Peyer's patch (tissue), 4 donors: ENCODE measurements around the gene LYSMD1. TPM values are rescaled to one million over a fixed set of nuclear protein-coding genes. Genes with fewer than 3 reads are reported as not detected.
A peak's percentile ranks its signal among the peaks of the same experiment; 100 is the strongest.
"Not testable (repeated sequence)": the region's sequence is repeated elsewhere in the genome, so short reads cannot be mapped to it uniquely, and the experiment has no call there.

ENCODE experiments used
- DNase-seq, 3 donors: peaks; one replicate each; pipeline ENCODE4 v3.0.0-alpha.2; 2017 to 2019
- H3K27ac ChIP-seq, 4 donors: fragments of 200-600 bp; sonication (generic); one replicate each; pipeline ENCODE4 v1.5.1; 2016 to 2019
- H3K27me3 ChIP-seq, 2 donors: fragments of 200-600 bp; sonication (generic); one replicate each; pipeline ENCODE4 v1.5.1; 2019
- H3K36me3 ChIP-seq, 3 donors: fragments of 200-600 bp; sonication (generic); one replicate each; pipeline ENCODE4 v1.5.1; 2016 to 2019
- H3K4me1 ChIP-seq, 4 donors: fragments of 200-600 bp; sonication (generic); one replicate each; pipeline ENCODE4 v1.5.1; 2016 to 2019
- H3K4me3 ChIP-seq, 4 donors: fragments of 200-600 bp; sonication (generic); 1 replicate in 3 of 4; 2 replicates in 1 of 4; pipeline ENCODE4 v1.5.1; 2016 to 2019; ENCODE audit warnings: mild to moderate bottlenecking in 1 of 4
- H3K9me3 ChIP-seq, 4 donors: fragments of 200-600 bp; sonication (generic); one replicate each; pipeline ENCODE4 v1.5.1; 2016 to 2019; ENCODE audit warnings: mild to moderate bottlenecking in 1 of 4
- CTCF ChIP-seq, 6 experiments: fragments of 450-650 bp in 4 of 6; fragments of 200-600 bp in 2 of 6; sonication (generic) in 1 of 6; IDR thresholded peaks; one replicate each; pipeline ENCODE4 v1.5.1; 2017 to 2019; ENCODE audit warnings: antibody characterized with exemption in 6 of 6, mild to moderate bottlenecking in 3 of 6, moderate library complexity in 1 of 6
- POLR2A ChIP-seq, 2 donors: fragments of 450-650 bp; IDR thresholded peaks; one replicate each; pipeline ENCODE4 v1.5.1; 2017; ENCODE audit warnings: antibody characterized with exemption in 2 of 2, mild to moderate bottlenecking in 2 of 2, moderate library complexity in 2 of 2
- total RNA-seq, 4 donors: library from RNA; depleted of rRNA; stranded (reverse); fragments of >200 nt; gene quantifications; one replicate each; pipeline ENCODE4 v1.1.0, GENCODE V29; 2016

LYSMD1 gene, protein sequence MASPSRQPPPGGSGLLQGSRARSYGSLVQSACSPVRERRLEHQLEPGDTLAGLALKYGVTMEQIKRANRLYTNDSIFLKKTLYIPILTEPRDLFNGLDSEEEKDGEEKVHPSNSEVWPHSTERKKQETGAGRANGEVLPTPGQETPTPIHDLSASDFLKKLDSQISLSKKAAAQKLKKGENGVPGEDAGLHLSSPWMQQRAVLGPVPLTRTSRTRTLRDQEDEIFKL
- total RNA-seq = 10 to 100 TPM in 2 of 4 donors, 1 to 10 TPM in 2; 6.0 to 11.7 (median 10.2) TPM

DNA sequence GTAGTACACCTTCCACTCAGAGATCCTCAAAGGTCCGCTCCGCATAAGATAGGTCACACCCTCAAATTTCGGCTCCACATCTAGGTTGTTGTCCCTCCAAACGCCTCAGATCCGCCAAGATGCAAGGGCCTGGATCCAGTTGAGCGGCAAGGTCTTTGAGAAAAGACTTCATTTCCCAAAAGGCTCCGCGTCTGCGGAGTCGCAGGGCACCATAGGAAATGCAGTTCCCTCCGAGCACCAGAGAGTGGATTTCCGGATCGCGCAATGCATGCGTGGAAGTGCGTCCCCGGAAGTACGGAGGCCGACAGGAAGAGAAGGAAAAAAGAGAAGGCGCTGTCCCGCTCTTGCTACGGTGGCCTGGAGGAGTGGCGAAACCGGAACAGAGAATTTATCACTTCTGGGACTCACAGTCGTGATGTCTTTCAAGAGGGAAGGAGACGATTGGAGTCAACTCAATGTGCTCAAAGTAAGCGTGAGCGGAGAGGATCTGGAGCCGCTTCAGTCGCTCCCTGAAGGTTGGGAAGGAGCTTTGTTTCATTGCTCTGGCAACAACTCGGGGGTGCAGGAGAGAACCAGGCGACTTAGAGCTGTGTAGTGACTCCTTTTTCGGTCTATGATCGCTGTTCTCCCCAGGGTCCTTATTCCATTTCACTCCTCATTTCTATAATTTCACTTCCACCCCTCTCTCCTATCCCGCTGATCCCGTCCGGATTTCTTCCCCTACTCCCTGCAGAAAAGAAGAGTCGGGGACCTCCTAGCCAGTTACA lies at the start of gene LYSMD1, which contains the start of gene SCNM1:
TSS of gene LYSMD1 (minus strand) at position 165 of the 767 bp plus-strand sequence. CDS start 644 bp downstream, outside the sequence.
TSS of gene SCNM1 (plus strand) at position 407 of the 767 bp plus-strand sequence. CDS start at position 416, 9 bp downstream.
- peak; percentile 95 to 99 (median 96) for DNase-seq
- TF ChIP-seq POLR2A (IDR thresholded peaks at IDR 0.05) (peak; percentile 9 to 50), CTCF (IDR thresholded peaks at IDR 0.05) (peak in 4 of 6 experiments; percentile 33 to 54 (median 38))
- Histone ChIP-seq H3K36me3 (peaks cover 0 to 34% (median 0%) of the 10 kb centered on the region in 3 donors), H3K27ac (peak within 1 kb of the TSS; percentile 79 to 84 (median 82)), H3K4me1 (peaks cover 0 to 19% (median 8%) of the 10 kb centered on the region in 4 donors), H3K4me3 (peak within 1 kb of the TSS; percentile 74 to 88 (median 77)), H3K9me3 (no peaks in the 10 kb centered on the region), H3K27me3 (no peaks in the 10 kb centered on the region)

- Histone ChIP-seq H3K4me3 (no peak overlapping the region), H3K9me3 (no peaks in the 10 kb centered on the region), H3K4me1 (peaks cover 0 to 5% (median 0%) of the 10 kb centered on the region in 4 donors), H3K27ac (no peak overlapping the region), H3K27me3 (no peaks in the 10 kb centered on the region), H3K36me3 (peaks cover 0 to 36% (median 0%) of the 10 kb centered on the region in 3 donors)
- TF ChIP-seq POLR2A (IDR thresholded peaks at IDR 0.05) (no peak), CTCF (IDR thresholded peaks at IDR 0.05) (no peak)
- DNase-seq = no peak
These were observed 47.9 kb upstream of the LYSMD1 start for GRCh38 chr1:151213560-151213959.

DNA sequence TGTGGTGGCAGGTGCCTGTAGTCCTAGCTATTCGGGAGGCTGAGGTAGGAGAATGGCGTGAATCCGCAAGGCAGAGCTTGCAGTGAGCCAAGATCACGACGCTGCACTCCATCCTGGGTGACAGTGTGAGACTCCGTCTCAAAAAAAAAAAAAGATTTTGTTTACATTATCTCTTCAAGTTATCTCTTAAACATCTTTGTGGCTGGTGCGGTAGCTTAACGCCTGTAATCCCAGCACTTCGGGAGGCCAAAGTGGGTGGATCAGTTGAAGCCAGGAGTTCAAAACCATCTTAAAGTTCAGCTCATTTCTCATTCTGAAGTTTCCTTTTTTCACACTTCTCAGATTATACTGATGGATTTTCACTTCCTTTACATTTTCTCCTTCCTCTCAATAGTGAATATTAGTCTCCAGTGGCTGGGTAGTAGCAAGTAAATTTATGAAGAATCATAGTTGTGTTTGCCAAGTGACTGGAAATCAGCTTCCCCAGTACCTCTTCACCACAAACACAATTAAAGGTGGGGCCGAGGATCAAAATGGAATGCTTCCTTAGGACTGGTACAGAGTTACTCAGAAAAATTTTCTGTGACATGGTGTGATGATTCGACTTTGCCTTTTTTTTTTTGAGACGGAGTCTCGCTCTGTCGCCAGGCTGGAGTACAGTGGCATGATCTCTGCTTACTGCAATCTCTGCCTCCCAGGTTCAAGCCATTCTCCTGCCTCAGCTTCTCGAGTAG lies 46.4 kb upstream of the LYSMD1 start:
- TF ChIP-seq CTCF (IDR thresholded peaks at IDR 0.05) (no peak), POLR2A (IDR thresholded peaks at IDR 0.05) (no peak)
- Histone ChIP-seq H3K27ac (no peak overlapping the region), H3K4me1 (peaks cover 0 to 5% (median 0%) of the 10 kb centered on the region in 4 donors), H3K36me3 (peaks cover 0 to 46% (median 0%) of the 10 kb centered on the region in 3 donors), H3K27me3 (no peaks in the 10 kb centered on the region), H3K9me3 (no peaks in the 10 kb centered on the region), H3K4me3 (no peak overlapping the region)
- DNase-seq = peak in 1 of 3 donors; percentile 21

DNA sequence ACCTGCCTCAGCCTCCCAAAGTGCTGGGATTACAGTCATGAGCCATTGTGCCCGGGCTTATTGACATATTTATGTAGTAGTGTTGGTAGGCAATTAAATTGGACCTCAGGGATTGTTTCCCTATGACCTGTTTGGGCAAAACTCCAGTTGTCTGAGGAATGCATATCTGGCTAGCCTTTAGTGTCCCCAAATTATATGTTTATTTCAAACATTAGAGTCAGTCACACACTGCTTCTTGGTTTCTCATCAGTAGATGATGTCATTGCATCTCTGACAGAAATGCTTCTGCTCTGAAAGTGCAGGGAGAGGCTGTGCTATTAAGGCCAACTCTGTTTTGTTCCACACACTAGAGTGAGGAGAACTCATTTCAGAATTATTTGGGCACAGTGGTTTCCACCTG lies 45.1 kb upstream of the LYSMD1 start:
- no peak overlapping the region for H3K27ac ChIP-seq
- H3K4me1 ChIP-seq = peaks cover 0 to 5% (median 0%) of the 10 kb centered on the region in 4 donors
- H3K4me3 ChIP-seq = no peak overlapping the region
- H3K36me3 ChIP-seq = peaks cover 0 to 56% (median 0%) of the 10 kb centered on the region in 3 donors
- H3K9me3 ChIP-seq = no peaks in the 10 kb centered on the region
- no peak for DNase-seq
- no peaks in the 10 kb centered on the region for H3K27me3 ChIP-seq
- TF ChIP-seq POLR2A (IDR thresholded peaks at IDR 0.05) = no peak
- no peak for TF ChIP-seq CTCF (IDR thresholded peaks at IDR 0.05)

DNA sequence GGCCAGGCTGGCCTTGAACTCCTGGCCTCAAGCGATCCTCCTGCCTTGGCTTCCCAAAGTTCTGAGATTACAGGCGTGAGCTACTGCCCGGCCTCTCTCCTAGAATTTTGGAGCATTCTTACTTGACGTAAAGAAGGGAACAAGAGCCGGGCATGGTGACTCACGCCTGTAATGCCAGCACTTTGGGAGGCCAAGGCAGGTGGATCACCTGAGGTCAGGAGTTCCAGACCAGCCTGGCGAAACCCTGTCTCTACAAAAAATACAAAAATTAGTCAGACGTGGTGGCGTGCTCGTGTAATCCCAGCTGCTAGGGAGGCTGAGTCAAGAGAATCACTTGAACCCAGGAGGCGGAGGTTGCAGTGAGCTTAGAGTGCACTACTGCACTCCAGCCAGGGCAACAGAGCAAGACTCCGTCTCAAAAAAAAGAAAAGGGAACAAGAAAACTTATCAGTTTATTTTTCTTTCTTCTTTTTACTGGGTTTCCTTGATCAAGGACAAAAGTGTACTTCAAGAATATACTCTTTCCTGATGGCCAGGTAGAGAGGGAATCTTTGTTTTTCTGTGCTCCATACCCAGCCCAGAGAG lies 39.8 kb upstream of the LYSMD1 start:
- not testable (repeated sequence) for H3K27ac ChIP-seq, H3K4me3 ChIP-seq, DNase-seq, H3K27me3 ChIP-seq, H3K9me3 ChIP-seq
- peaks cover 0 to 56% (median 0%) of the 10 kb centered on the region in 3 donors for H3K36me3 ChIP-seq
- H3K4me1 ChIP-seq = peaks cover 0 to 21% (median 4%) of the 10 kb centered on the region in 4 donors
